NCI-H69 (cell line): ENCODE results near the gene DIP2C.
"Not testable (repeated sequence)": the region's sequence is repeated elsewhere in the genome, so short reads cannot be mapped to it uniquely, and the experiment has no call there.

Source experiments
- DNase-seq: peaks from one replicate; lab custom pipeline; 2025; lab: John Stamatoyannopoulos, UW

The DIP2C gene

DNA sequence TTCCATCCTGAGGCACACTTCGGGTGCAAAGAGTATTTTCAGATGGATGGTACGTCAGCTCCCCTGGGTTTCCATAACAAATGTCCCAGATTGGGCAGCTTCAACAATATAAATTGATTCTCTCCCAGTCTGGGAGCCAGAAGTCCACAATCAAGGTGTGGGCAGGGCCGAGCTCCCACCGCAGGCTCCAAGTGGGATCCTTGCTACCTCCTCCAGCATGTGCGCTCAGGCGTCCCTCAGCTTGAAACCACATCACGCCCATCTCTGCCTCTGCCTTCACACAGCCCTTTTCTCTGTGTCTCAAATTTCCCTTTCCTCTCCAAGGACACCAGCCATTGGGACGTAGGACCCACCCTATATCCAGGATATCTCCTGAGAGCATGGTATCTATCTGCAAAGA lies 153.5 kb downstream of the DIP2C start:
- DNase-seq, result no peak

DNA sequence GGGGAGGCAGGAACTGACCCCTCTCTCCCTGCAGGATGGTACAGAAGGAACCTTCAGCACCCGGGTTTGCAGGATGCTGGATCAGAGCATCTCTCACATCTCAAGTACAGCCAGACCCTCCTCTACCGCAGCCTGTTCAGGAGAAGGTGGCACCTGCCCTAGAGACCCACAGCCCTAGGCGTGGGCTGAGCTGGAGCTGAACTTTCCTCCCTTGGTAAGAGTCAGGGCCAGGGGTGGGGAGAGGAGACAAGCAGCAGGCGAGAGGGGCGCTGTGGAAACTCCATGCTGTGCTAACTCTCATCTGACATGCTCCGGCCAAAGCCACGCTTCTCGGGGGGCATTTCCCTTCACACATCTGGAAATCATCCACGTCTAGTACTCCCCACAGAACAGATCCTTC lies 154.4 kb downstream of the DIP2C start:
- DNase-seq, result no peak

DNA sequence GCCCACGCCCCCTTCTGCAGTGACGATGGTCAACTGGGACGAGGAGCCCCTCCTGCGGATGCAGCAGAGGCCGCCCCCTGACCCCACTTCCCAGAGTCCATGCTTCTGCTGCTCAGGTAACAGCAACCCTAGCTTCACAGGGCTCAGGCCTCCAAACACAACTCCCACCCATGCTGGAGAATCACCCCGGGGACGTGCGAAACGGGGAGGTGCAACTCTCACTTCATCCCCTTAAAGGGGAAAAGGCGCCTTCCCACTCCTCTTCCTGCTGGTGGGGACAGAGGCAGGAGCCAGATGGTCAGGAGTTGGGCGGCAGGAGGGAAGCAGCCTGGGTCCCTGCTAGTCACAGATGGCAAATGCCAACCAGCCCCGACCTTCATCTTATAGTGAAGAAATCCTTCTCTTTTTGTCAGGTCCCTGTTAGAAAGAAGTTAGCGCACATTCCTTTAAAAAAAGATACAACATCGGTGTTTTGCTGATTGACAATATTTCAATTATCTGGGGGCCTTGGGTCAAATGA lies 155.4 kb downstream of the DIP2C start:
- DNase-seq, result peak; percentile 40

DNA sequence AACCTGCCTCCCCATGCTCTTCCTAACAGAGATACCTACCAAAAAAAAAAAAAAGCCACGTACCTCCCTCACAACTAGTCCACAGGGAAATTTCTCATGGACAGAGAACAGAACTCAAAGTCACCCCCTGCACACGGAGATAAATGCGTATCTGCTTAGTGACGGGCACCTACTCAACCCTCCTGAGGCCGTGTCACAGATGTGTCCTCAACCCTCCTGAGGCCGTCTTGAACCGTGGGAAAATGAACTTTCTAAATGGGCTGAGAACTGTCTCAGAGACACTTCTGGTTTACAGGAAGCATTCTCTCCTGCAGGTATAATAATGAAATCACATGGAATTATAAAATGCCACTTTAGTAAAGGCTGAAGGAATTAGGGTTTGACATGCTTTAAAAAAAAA lies 155.9 kb downstream of the DIP2C start:
- no peak for DNase-seq

DNA sequence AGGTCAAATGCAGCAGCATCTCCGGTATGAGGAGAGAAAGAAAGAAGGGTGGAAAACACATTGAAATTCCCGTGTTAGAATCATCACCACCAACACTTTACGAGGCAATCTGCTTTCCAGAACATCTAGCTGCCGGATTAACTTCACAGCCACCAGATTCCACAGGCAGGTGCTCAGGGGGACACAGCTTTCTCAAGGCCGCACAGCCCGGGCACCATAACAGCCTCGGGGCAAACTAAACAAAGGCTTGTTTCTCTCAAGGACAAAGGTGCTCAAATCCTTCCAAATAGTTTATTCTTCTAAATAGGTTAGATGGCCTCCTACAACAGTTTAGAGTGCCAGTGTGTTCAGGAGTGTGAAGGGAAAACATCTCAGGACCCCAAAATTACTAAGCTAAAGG lies 156.3 kb downstream of the DIP2C start:
- DNase-seq, result peak; percentile 24

DNA sequence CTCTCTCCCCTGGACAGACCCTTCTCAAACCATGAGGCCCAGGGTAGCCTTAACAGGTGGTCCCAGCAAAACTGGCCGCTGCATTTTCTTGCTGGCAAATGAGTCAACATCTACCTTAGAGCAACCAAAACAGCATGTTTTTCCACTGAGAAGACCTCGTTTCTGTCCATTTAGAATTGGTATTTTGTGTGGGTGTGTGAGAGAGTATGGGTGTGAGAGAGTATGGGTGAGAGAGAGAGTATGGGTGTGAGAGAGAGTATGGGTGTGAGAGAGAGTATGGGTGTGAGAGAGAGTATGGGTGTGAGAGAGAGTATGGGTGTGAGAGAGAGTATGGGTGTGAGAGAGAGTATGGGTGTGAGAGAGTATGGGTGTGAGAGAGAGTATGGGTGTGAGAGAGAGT lies 157.1 kb downstream of the DIP2C start:
- DNase-seq, result not testable (repeated sequence)

DNA sequence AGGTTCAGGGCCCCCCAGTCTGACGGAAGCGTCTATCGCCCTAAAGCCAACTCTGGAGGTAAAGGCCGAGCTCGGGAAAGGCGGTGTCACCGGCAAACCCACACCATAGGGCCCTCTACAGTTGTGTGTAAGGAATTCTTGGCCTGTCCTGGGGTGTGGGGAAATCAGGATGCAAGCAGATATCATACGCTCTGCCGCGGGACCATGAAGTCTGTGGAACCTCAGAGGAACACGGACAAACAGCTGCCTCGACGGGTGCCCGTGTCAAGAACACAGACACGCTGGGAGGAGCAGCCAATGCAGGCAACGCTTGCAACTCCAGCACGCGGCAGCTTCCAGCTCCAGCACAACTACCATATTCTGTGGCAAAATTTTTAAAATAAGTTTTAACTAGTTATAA lies 157.9 kb downstream of the DIP2C start:
- DNase-seq, result no peak

DNA sequence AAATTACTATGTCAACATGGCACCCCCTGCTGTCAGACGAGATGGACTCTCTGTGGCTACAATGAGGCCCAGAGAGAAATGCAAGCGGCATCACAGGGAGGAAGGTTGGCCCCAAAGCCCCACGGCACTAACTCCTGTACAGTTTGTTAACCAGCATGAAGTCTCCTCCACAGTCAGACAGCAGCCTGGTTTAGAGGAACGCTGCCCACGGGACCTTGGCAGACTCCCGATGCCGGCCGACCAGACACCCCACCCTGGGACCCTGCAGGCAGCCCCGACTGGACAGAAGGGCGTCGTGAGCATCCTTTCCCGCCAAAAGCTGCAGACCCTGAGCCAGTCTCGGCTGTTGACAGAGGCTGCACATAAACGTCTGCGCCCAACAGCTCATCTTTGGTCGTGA lies 158.8 kb downstream of the DIP2C start:
- no peak for DNase-seq

DNA sequence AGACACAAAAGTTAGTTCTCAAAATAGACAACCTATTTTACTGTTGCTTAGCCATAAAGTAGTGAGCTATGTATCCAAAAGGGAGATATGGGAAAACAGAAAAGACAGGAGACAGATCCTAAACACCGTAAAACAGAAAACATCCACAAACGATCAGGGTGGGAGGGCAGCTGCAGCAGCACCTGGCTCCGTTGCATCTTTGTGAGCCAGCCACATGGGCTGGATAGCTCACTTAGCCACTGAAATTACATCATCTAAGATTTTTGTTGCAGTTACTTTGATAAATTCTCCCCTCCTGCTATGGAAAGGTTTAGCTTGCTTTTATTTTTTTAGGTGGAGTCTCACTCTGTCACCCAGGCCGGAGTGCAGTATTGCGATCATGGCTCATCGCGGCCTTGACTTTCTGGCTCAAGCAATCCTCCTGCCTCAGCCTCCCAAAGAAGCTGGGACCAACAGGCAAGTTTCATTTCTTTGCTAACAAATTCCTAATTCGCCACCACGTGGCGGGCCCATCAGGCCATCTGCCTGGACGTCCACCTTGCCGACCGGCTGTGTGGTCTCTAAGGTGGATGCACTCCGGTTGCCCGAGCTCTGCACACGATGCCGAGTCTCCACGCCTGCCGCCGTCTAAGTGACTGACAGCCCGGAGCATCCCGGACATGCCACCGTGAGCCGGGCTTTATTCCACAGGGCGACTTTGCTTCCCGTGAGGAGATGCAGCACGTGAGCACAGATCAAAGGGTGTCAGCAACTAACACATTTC lies 159.8 kb downstream of the DIP2C start:
- DNase-seq, result no peak

DNA sequence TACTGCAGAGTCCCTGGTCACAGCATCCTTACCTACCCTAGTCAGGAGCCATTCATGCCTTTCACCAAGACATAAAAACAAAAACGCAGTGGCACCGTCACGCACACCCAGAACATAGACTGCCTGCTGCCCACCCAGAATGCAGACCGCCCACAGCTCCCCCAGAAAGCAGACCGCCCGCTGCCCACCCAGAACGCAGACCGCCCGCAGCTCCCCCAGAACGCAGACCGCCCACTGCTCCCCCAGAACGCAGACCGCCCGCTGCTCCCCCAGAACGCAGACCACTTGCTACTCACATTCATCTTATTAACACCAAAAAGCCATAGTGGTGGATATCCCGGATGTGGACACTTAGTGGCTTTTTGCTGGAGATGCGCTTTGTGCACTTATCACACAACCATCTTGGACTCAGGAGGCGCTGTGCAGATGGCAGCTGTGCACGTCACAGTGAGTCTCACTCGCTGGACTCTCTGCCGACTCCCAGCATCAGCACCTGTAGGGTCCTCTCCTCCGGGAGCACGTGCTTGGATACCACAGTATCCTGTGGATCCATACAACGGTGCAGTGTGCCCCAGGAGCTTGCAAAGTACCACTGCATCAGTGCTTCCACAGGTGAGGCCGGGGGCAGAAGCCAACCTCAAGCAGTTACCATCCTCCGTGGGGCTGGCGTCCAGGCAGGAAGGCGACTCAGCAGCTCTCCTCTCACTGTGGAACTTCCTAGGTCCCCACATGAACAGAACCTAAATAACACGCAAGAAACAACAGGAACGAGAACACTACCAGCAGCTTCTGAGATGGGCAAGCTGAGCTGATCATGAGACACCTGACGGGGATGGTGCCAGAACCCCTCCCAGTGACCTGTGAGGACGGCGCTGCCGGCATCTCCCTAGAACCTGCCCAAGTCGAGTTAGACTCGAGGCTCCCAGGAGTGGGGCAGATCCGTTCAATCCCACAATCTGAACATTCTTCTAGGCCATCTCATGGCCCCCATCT lies 161.0 kb downstream of the DIP2C start:
- no peak for DNase-seq

DNA sequence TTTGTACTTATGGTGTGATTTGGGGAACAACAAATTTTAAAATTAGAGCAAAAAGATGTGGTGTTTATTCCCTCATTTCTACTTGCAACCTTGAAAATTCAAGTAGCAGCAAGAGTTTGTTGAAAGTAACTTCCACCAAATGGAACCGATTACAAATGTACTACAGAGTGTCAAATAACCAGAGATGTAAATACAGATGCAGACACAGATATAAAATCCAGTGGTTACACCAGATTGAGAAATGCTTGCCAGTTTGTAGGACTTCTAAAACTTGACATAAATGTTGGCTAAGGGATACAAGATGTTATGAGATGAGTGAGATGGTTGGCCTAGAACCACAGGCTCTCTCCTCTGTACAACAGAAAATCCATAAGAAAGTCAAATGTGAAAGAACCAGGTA lies 162.1 kb downstream of the DIP2C start:
- DNase-seq, result no peak

DNA sequence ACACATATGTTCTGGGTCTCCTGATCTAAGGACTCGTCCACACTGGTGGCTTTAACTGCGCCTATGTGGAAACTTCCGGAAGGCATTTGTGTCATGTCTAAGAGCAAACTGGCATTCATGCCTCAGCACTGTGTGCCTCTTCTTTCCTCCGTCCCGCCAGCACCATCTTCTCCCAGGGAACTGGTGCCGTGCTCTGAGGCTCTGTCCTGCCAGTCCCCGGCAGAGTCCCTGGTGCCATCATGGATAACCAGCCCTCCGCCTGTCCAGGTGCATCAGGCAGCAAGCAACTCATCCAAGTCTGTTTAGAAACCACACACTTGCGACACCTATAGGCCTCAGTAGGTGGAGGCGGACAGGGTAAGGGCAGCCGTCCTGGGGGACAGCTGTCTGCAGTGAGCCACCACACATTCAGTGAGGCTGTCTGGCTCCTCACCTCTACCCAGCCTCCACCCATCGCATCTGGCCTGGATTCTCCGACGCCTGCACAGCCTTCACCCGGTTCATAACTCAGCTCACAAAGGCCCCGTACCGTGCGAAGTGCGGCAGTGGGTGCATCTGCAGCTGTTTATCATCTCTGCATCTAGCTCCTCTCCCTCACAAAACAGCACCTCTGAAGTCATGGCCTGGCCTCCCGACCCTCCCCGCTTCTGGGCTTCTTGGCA lies 162.7 kb downstream of the DIP2C start:
- DNase-seq, result no peak

DNA sequence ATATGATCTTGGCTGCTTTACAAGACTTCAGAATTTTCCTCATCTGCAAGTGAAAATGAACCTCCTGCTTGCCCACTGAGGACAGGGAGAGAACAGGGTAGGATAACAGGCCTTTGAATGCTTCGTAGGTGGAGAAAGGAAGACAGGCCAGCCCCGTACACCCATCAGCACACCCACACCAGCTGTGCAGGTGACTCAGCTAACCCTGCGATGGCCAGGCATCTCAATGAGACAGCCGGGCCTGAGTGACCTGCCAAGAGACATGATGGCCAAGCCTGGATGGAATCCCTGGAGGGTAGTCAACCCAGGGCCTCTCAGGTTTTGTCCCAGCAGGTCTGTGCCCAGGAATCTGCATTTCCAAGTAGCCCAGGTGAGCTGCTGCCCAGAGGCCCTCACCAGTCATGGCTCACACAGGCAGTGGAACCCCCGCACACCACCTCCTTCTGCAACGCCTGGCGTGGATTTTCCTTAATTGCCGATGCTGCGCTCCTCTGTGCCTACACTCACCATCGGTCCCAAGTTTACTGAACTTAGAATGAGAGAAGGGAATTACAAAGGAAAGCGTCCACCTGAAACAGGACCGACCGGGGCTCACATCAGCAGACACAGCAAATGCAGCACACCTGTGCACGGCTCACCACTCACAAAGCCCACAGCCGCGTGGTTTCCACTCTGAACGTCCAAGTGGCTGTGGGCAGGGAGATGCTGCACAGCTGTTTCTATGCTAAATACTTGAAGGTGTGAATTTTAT lies 163.7 kb downstream of the DIP2C start:
- DNase-seq, result no peak

DNA sequence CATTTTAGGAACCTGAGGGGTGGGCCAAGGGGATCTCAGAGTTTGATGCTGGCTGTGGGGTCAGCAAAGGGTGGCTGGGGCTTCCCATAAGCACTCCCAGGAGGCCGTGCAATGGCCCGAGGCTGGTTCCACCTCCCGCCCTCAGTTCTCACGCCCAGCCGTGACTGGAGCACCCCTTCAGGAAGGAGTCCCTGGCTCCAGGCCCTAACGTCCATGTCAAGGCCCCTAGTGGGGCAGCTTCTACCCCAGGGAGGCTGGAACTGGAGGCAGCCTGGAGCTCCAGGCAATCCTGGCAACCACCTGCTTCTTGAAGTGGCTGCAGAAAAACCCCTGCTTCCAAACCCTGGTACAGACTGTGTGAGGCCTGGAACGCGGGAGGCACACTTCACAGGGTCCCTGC lies 165.5 kb downstream of the DIP2C start:
- no peak for DNase-seq

DNA sequence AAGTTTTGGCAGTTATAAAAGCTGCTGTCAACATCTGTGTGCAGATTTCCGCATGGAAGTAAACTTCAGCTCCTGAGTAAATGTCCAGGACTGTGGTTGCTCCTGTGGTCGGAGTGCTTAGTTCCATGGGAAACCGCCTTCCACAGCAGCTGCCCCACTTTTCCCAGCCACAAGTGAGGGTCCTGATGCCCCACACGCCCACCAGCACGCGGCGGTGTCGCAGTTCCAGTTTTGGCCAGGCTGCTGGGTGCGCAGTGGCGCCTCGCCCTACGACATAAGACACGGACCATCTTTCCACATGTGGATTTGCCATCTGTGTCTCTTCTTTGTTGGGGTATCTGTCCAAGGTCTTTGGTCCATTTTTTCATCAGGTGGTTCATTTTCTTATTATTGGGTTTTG lies 167.1 kb downstream of the DIP2C start:
- no peak for DNase-seq

DNA sequence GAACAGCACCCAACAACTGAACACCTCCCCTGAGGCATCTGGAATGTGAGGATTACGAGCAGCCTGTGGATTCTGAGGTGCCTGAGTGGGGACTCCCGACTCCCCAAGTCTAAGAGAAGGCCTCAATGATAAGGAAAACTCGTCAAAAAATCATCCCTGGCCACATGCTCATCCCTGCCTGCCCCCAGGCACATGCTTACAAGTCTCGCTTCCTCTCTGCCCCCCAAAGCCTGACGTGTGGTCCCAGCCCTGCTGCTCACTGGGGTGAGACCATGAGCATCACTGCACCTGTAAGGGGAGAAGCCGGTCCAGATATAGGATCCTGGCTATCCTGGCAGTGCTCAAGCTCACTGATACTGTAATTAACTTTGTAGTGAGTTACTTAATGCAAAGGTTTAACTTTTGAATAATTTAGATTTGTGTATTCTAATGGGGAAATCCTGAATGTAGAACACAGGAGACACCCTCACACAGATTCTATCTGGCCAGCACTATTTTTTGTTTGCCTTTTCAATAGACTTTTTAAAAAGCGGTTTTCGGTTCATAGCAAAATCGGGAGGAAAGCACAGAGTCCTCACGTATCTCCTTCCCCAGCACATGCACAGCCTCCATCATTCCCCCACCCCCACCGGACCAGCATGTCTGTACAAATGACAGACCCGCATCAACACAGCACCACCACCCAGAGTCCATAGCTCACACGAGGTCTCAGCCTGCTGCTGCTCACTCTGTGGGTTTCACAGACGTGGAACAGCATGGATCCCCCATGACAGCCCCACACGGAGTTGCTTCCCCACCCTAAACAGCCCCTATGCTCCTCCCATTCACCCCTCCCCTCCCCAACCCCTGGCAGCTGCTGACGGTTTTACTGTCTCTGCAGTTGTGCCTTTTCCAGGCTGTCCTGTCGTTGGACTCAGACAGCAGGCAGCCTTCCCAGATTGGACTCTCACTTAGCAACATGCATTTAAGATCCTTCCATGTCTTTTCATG lies 167.9 kb downstream of the DIP2C start:
- DNase-seq, result peak; percentile 62

DNA sequence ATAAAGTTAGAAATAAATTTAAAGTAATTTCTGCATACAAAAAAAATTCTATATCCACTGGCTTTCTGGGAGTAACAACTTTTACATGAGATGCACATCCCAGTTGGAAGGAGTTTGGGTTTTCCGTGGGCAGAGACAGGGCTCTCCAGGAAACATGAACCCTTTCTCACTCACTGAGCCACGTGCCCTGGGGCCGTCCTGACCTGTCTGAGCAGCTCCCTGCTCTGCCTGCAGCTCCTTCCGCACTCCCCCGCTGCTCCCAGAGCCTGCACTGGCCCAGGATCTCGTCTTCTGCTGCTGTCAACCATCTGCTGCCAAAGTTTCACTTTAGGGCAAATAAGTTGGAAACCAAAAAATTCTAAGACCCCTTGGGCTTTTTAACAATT lies 169.1 kb downstream of the DIP2C start:
- peak; percentile 54 for DNase-seq

DNA sequence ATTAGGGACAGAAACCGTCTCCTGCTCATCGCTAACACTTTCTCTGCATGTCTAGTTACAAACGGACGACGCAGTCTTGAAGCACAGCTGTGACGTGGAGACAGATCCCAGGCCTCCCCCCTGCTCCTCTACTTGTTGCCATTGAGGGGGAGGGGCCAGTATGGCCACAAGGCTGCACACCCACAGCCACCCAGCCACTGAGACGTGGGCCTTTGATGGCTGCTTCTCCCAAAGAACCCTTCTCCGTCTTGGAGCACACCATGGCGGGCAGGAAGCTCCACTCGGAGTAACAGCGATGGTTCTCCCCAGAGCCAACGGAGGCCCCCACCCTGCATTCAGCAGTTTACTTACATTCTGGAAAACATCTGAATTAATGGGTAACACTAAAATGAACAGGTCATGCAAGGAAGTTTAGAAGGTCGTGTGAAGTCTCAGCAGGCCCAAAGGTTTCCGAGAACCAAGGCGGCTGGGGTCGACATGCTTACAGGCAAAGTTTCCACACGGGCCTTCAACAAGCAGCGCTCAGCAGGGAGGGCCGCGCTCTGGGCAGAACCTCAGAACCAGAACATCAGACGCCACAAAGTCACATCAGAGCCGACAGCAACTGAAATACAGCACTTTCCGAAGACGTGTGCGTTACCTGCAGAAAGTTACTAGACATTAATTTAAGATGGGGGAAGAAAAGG lies 169.6 kb downstream of the DIP2C start:
- DNase-seq, result peak; percentile 3

DNA sequence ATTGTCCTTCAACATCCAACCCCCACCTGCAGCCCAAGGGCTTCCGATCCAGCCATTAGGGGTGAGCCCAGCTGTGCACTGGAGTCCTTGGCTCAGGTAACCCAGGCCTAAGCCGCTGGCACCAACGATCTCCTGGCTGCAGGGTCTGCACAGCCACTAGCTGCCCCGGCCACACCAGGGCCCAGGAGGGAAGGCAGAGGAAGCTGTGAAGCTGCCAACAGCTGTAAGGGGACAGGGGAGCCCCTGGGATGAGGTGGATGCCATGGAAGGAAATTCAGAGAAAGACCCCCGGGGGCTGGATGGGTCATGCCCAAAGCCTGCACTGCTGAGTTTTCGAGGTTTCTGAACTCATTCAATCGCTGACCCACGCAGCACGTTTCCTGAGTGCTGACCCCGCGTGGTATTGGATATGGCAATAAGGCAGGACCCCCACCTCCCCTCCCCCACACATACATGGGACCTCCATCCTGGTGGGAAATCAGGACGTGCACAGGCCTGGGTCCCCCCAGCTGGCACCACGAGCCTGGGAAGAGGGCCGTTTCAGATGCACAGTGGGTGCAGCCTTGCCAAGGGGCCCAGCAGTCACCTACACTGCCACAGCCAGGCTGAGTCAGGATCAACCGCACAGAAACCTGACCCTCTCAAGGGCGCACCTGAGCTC lies 170.3 kb downstream of the DIP2C start:
- DNase-seq, result no peak
